Erythroblast (primary cell): ENCODE measurements around the gene ANKRD6.

Experiments
- GATA1 ChIP-seq: IDR thresholded peaks from 2 replicates; pipeline ENCODE4 v1.6.1; 2011; ENCODE audit warnings: low read depth, mild to moderate bottlenecking, control low read depth, low read length, moderate library complexity
- POLR2A ChIP-seq: IDR thresholded peaks from 2 replicates; pipeline ENCODE4 v1.6.1; 2011; ENCODE audit warnings: mild to moderate bottlenecking, low read length

GRCh38 chr6:89414215-89414614 is 18.7 kb upstream of the ANKRD6 start:
- no peak for TF ChIP-seq POLR2A
- no peak for TF ChIP-seq GATA1
